Endothelial cell of umbilical vein (primary cell): Measurements from ENCODE around the gene ZNHIT2.

ENCODE experiments used
- CTCF ChIP-seq, 2 donors: IDR thresholded peaks; 1 replicate in 1 of 2; 2 replicates in 1 of 2; pipeline ENCODE4 v1.5.1; 2011; ENCODE audit warnings: low read length in 2 of 2, mild to moderate bottlenecking in 2 of 2, moderate library complexity in 2 of 2, control low read depth in 1 of 2, inconsistent platforms in 1 of 2, low read depth in 1 of 2; ENCODE audit not compliant: insufficient read depth in 1 of 2; ENCODE audit errors: extremely low read depth in 1 of 2
- MAX ChIP-seq: IDR thresholded peaks from 2 replicates; pipeline ENCODE4 v1.6.1; 2011; ENCODE audit not compliant: insufficient read depth, insufficient read length
- POLR2A ChIP-seq: IDR thresholded peaks from 2 replicates; pipeline ENCODE4 v1.6.1; 2012; ENCODE audit warnings: low read depth, mild to moderate bottlenecking, control low read depth, low read length

- TF ChIP-seq POLR2A (no peak), CTCF (IDR thresholded peaks at IDR 0.05; ENCODE audit: extremely low read depth in 1 of 2, insufficient read depth in 1 of 2, low read depth in 1 of 2, low read length in 2 of 2) (no peak), MAX (no peak)
These were observed 34.6 kb upstream of the ZNHIT2 start for GRCh38 chr11:65152122-65152521.
